OCI-LY1 (cell line): ENCODE data around the gene FAM107B.

Source experiments
- CTCF ChIP-seq: fragments of 200-600 bp; sonication (generic), shearing (Covaris generic); IDR thresholded peaks from 2 replicates; pipeline ENCODE4 v1.5.1; 2017; ENCODE audit warnings: mild to moderate bottlenecking, antibody characterized with exemption, low read length, moderate library complexity, mixed read lengths
- EZH2 ChIP-seq: fragments of 200-600 bp; sonication (generic), shearing (Covaris generic); IDR thresholded peaks from 2 replicates; pipeline ENCODE4 v1.8.0; 2017; ENCODE audit warnings: borderline replicate concordance, mixed run types, mild to moderate bottlenecking, antibody characterized with exemption, low read length, moderate library complexity, mixed read lengths

GRCh38 chr10:14567421-14567820 is 207.3 kb downstream of the FAM107B start:
- no peak for TF ChIP-seq CTCF
- no peak for TF ChIP-seq EZH2
